Measurements from ENCODE around the gene RPS6KA2.

The RPS6KA2 gene

GRCh38 chr6:166579237-166579850, 47.7 kb downstream of the RPS6KA2 start:
- Mint-ChIP-seq H3K9me3 (peaks cover 5% of the 10 kb centered on the region), H3K4me3 (no peak overlapping the region), H3K36me3 (no peaks in the 10 kb centered on the region), H3K27ac (no peak overlapping the region), H3K27me3 (no peaks in the 10 kb centered on the region), H3K4me1 (no peaks in the 10 kb centered on the region)
- CTCF ChIA-PET: no interaction called here
- no peak for DNase-seq

GRCh38 chr6:166578536-166579236, 48.4 kb downstream of the RPS6KA2 start:
- Mint-ChIP-seq H3K9me3 (peaks cover 5% of the 10 kb centered on the region), H3K27me3 (no peaks in the 10 kb centered on the region), H3K27ac (no peak overlapping the region), H3K4me1 (no peaks in the 10 kb centered on the region), H3K4me3 (no peak overlapping the region), H3K36me3 (no peaks in the 10 kb centered on the region)
- DNase-seq: no peak
- CTCF ChIA-PET: no interaction called here

GRCh38 chr6:166575205-166575604, 51.8 kb downstream of the RPS6KA2 start:
- no peak for DNase-seq
- Mint-ChIP-seq H3K36me3 (no peaks in the 10 kb centered on the region), H3K4me1 (no peaks in the 10 kb centered on the region), H3K9me3 (peaks cover 5% of the 10 kb centered on the region), H3K27ac (no peak overlapping the region), H3K27me3 (peaks cover 7% of the 10 kb centered on the region), H3K4me3 (no peak overlapping the region)
- CTCF ChIA-PET: no interaction called here

DNA sequence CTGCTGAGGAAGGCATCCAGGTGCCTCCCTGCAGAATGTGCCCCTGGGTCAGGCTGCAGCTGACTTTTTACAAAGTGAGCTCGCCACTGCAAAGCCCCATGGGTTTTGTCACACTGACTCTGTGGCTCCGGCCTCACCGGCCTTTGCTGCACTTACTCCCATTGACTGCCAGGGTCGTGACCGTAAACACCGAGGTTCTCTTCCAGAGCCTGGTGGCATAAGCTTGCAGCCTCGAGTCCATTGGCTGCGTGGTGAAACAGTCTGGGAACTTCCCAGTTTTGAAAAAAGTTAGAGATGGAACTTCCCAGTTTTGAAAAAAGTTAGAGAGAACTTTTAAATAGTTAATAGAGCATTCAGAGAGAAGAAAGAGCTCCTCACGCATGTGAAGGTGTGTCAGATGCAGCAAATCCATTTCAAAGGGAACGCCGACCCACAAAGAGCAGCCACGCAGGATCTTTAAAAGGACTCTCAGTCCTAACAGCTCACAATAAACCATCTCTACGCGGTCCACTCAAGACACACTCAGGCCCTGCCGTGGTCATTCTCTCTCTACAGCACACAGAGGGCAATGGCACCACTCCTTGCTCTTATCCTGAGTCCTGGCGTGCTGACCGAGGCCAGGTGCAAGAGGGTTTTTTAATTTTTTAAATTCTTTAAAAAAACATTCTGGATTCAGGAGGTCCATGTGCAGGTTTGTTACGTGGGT, 53.4 kb downstream of the RPS6KA2 start:
- CTCF ChIA-PET: no interaction called here
- no peaks in the 10 kb centered on the region for H3K36me3 Mint-ChIP-seq
- H3K9me3 Mint-ChIP-seq: peaks cover 5% of the 10 kb centered on the region
- H3K4me1 Mint-ChIP-seq: no peaks in the 10 kb centered on the region
- DNase-seq: no peak
- no peak overlapping the region for H3K4me3 Mint-ChIP-seq
- H3K27ac Mint-ChIP-seq: no peak overlapping the region
- peaks cover 7% of the 10 kb centered on the region for H3K27me3 Mint-ChIP-seq

DNA sequence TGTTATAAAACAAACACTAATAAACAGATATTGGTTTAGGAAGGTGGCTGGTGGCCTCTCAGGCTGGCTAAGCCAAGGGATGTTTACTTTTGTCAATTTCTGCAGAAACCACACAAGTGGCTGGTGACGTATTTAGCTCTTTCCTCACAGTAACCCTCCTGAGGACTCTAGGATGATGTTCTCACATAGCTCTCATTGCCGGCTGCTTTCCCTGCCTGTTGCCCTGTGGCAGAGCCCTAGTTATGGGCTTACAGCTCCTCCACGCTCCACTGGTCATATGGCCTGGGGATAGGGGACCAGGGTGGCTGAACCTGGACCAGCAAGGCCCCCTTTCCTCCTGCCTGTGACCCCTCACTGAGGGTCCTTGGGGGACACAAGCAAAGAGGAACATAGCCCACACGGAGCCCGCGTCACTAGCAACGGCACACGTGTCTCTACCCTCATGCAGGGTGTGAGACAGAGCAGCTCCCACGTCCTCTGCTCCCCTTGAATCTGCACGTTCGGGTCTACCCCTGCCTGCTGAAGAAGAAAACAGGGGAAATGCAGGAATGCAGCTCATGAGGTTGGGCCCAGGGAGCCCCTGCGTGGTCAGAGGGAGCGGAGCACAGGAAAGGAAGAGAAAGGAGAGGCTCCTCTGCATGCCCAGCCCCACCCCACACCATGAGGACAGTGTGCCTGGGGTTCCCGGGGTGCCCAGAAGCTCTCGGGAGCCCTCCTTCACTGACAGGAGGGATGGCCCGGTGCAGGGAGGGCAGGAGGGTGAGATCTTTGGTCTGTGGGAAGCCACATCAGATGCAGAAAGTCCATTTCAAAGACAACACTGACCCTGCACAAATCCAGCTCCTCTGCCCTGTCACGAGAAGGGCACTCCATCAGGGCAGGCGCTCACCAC, 54.4 kb downstream of the RPS6KA2 start:
- Mint-ChIP-seq H3K4me3 (no peak overlapping the region), H3K36me3 (no peaks in the 10 kb centered on the region), H3K4me1 (no peaks in the 10 kb centered on the region), H3K27me3 (peaks cover 7% of the 10 kb centered on the region), H3K9me3 (peaks cover 5% of the 10 kb centered on the region), H3K27ac (no peak overlapping the region)
- CTCF ChIA-PET: no interaction called here
- DNase-seq: no peak

DNA sequence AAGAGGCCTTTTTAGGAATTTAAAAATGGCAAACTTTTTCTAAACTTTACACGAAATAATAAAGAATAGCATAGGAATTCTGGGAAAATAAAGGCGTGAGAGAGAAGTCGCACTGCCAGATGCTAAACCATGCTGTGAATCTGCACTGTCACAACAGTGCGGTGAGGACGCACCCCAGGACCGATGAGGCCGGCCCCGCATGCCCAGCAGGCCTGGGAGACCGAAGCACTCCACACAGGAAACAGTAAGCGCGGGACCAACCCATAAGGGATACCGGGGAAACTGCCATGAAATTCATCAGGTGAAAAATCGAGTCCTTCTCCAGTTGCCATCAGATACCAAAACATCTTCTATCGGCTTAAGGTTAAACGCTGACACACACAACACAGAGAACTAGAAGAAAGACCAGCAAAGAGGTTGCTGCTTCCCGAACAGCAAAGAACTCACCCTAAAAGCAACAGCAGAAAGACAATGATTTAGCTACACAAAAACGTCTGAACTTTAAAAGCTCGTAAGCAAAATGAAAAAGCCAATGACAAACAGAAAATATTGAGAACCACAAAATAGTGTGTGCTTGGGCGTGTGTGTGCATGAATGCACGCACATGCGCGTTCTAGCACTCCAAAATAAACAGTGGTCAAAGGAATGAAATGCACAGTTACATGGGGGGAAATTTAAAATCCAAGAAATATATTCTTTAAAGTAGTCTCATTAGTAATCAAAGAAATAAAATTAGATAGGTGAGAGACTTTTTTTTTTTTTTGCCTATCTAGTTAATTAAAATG, 55.9 kb downstream of the RPS6KA2 start:
- no peak for DNase-seq
- Mint-ChIP-seq H3K9me3 (peaks cover 2% of the 10 kb centered on the region), H3K27me3 (peaks cover 7% of the 10 kb centered on the region), H3K4me1 (no peaks in the 10 kb centered on the region), H3K27ac (no peak overlapping the region), H3K36me3 (no peaks in the 10 kb centered on the region), H3K4me3 (no peak overlapping the region)
- CTCF ChIA-PET: no interaction called here

GRCh38 chr6:166569206-166569605, 57.8 kb downstream of the RPS6KA2 start:
- H3K9me3 Mint-ChIP-seq: no peaks in the 10 kb centered on the region
- H3K4me3 Mint-ChIP-seq: no peak overlapping the region
- H3K27ac Mint-ChIP-seq: no peak overlapping the region
- H3K36me3 Mint-ChIP-seq: no peaks in the 10 kb centered on the region
- DNase-seq: no peak
- no peaks in the 10 kb centered on the region for H3K4me1 Mint-ChIP-seq
- CTCF ChIA-PET: no interaction called here
- peaks cover 7% of the 10 kb centered on the region for H3K27me3 Mint-ChIP-seq

- Mint-ChIP-seq H3K27ac (no peak overlapping the region), H3K9me3 (no peaks in the 10 kb centered on the region), H3K36me3 (no peaks in the 10 kb centered on the region), H3K27me3 (peaks cover 6% of the 10 kb centered on the region), H3K4me3 (no peak overlapping the region), H3K4me1 (no peaks in the 10 kb centered on the region)
- CTCF ChIA-PET: no interaction called here
- DNase-seq: no peak
These were observed 59.2 kb downstream of the RPS6KA2 start for GRCh38 chr6:166567813-166568212.

GRCh38 chr6:166567107-166567506, 59.9 kb downstream of the RPS6KA2 start:
- no peaks in the 10 kb centered on the region for H3K4me1 Mint-ChIP-seq
- DNase-seq: no peak

GRCh38 chr6:166566026-166567011, 60.7 kb downstream of the RPS6KA2 start:
- no peak for DNase-seq
- Mint-ChIP-seq H3K4me1 (no peaks in the 10 kb centered on the region), H3K9me3 (no peaks in the 10 kb centered on the region), H3K27me3 (peaks cover 4% of the 10 kb centered on the region), H3K27ac (no peak overlapping the region), H3K4me3 (no peak overlapping the region), H3K36me3 (no peaks in the 10 kb centered on the region)
- CTCF ChIA-PET: no interaction called here

More at GRCh38 chr6:166567107-166567506, 59.9 kb downstream of the RPS6KA2 start:
- Mint-ChIP-seq H3K27me3 (peaks cover 4% of the 10 kb centered on the region), H3K36me3 (no peaks in the 10 kb centered on the region), H3K27ac (no peak overlapping the region), H3K9me3 (no peaks in the 10 kb centered on the region), H3K4me3 (no peak overlapping the region)
- CTCF ChIA-PET: no interaction called here

DNA sequence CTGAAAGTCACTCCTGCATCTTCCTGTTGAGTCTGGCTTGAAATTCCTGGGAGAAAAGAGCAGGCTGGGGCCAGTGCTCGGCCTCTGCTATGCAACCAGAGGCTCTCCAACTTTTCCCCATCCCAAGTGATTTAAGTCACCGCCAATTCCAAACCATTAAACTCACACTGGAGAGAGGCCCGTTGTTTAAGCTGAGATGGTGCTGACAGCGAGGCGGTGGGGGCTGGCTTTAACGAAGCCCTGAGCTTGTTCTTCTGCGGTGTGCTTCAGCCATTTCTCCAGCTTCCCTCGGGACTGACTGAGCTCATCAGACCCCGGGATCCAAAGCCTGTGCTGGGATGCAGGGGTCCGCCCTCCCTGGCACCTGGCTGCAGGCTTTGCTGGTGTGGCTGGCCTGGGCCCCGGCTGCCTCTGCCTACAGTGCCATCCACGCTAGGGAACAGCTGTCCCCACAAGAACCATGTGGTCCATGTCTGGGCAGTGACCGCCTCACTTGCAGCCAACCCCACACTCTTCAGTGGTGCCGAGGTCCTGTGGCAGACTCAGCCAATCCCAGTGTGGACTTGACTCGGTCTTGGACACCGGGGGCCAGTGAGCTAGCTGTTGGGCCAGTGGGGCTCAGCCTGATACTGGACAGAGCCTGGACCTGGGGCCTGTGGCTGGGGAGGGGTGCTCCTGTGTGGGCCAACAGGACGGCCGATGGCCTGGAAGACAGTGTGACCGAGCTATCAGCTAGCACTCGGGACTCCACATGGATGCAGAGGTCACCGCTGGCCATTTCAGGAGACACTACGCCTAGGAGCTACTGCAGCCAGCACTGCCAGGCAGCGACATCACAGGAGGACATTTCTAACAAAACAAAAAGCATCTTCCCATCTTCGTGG, 61.7 kb downstream of the RPS6KA2 start:
- H3K27ac Mint-ChIP-seq: no peak overlapping the region
- no peak overlapping the region for H3K4me3 Mint-ChIP-seq
- CTCF ChIA-PET: no interaction called here
- no peaks in the 10 kb centered on the region for H3K9me3 Mint-ChIP-seq
- H3K4me1 Mint-ChIP-seq: no peaks in the 10 kb centered on the region
- no peaks in the 10 kb centered on the region for H3K36me3 Mint-ChIP-seq
- peaks cover 4% of the 10 kb centered on the region for H3K27me3 Mint-ChIP-seq
- DNase-seq: no peak

GRCh38 chr6:166563805-166564204, 63.2 kb downstream of the RPS6KA2 start:
- CTCF ChIA-PET: no interaction called here
- no peak for DNase-seq
- Mint-ChIP-seq H3K27me3 (peaks cover 4% of the 10 kb centered on the region), H3K27ac (no peak overlapping the region), H3K9me3 (peaks cover 3% of the 10 kb centered on the region), H3K36me3 (no peaks in the 10 kb centered on the region), H3K4me3 (no peak overlapping the region), H3K4me1 (no peaks in the 10 kb centered on the region)
